ENCODE measurements around the gene ATP2C2.
"Not testable (repeated sequence)": the region's sequence is repeated elsewhere in the genome, so short reads cannot be mapped to it uniquely, and the experiment has no call there.

ATP2C2 gene

DNA sequence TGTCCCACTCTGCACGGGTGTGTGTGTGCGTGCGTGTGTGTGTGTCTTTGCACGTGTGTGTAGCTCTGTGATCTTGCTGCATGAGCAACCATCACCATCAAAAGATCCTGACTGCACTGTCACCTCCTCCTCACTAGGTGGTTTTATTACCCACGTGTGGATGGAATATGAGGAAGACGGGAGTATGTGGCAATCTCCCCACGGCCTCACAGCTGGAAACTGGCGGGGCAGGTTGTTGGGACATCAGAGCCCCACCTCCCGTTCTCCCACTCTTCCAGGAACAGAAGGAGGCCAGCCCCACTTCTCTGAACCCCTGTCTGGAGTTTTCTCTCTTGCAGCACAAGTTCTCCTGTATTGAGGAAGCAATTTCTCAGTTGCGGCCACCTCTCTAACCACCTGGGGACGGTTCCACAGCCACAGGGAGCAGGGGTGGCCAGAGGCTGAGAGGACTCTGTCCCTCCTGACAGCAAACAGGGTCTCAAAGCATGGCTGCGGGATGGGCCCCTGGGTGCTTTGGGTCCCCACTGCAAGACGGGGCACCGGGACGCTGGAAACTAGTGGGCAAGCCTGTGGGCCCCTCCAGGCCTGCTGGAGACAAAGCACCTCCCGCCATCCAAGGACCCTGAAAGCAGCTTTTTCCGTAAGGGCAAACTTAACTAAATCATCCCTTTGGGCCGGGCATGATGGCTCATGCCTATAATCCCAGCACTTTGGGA, 27.9 kb upstream of the ATP2C2 start:
- no peak for DNase-seq

DNA sequence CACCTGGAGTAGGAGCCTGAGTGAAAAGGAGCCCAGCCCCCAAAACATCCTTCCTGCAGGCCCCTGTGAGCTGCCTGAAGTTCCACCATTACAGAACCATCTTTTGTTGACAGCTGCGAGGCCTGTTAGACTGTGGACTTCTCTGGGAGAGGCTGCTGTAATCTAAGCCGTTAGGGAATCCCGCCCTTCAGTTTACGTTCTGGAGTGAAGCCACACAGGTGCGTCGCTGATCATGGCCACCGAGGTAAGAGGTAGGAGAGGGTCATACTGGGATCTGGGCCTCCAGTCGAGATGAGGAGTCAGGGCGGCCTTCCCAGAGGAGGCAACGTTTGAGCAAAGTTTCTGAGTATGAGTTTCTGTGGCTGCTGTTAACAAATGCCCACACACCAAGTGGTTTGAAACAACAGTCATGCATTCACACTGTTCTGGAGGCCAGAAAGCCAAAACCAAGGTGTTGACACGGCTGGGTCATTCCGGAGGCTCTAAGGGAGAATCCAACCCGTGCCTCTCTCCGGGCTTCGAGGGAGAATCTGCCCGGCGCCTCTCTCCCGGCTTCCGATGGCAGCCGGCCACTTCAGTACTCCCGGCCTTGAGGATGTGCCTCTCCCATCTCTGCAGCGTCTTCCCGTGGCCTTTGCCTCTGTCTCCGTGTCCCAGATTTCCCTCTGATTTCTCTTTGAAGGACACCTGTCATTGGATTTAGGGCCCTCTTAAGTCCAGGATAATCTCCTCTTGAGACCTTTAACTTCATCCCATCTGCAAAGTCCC, 26.6 kb upstream of the ATP2C2 start:
- no peak for DNase-seq

DNA sequence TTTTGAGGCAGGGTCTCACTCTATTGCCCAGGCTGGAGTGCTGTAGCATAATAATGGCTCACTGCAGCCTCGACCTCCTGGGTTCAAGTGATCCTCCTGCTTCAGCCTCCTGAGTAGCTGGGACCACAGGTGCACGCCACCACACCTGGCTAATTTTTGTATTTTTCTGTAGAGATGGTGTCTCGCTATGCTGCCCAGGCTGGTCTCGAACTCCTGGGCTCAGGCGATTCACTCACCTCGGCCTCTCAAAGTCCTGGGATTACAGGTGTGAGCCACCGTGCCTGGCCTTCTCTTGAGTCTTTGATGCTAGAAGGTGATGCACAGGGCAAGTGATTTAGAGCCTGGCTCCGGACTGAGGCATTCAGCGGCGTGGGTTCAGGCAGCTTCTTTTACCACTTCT, 24.5 kb upstream of the ATP2C2 start:
- DNase-seq = not testable (repeated sequence)

DNA sequence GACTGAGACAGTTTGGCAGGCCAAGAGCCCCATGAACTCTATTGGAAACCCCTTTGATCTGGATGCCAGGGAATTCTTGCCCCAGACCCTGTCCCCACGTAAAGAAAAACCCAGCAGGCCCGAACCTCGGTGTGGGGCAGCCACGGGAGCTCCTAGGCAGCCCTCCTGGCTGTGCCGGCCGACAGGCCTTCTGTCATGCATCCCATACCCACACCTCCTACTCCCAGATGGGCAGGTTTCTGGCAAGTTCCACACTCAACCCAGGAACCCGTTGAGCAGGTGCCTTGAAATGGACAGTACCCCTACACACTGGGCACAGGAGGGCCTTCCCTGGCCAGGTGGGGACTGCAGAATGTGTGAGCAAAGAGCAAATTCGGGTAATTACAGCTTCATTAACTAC, 23.6 kb upstream of the ATP2C2 start:
- no peak for DNase-seq

DNA sequence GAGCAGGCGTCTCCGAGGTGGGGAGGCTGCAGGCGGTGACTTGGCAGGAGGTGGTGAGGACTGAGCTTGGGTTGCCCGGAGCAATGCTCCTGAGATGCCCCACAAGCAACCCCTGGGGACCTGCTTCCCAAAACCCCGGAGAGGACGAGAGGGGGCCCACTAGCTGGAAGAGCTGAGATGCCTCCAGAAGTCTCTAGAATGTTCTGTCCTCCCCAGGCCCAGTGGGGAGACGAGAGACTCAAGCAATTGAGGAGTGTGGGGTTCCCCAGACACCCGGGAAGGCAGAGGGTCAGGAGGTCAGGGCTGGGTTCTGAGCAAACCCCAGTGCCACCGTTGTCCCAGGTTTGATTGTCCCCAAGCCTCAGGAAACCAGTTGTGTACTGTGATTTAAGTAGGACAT, 21.2 kb upstream of the ATP2C2 start:
- DNase-seq = no peak

DNA sequence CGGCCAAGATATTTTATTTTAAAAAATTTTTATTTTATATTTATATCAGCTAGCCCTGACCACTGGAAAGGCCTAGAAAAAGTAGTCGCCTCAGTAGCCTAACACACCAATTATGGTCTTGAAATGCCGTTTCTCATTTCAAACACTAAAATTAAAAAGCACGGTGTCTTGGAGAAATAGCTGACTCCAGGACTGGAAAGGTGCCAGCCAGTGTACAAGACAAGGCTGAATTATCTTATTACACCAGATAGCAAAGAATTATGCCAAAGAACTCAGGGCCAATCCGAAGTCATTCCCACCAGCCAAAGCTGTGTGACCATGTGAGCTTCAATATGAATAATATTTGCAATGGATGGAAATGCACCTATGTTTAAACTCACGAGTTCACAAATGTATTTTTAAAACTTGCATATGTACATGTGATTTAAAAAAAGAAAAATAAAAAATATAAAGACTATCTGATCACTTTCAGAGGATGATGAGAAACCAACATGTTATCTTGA, 19.9 kb upstream of the ATP2C2 start:
- no peak for DNase-seq

DNA sequence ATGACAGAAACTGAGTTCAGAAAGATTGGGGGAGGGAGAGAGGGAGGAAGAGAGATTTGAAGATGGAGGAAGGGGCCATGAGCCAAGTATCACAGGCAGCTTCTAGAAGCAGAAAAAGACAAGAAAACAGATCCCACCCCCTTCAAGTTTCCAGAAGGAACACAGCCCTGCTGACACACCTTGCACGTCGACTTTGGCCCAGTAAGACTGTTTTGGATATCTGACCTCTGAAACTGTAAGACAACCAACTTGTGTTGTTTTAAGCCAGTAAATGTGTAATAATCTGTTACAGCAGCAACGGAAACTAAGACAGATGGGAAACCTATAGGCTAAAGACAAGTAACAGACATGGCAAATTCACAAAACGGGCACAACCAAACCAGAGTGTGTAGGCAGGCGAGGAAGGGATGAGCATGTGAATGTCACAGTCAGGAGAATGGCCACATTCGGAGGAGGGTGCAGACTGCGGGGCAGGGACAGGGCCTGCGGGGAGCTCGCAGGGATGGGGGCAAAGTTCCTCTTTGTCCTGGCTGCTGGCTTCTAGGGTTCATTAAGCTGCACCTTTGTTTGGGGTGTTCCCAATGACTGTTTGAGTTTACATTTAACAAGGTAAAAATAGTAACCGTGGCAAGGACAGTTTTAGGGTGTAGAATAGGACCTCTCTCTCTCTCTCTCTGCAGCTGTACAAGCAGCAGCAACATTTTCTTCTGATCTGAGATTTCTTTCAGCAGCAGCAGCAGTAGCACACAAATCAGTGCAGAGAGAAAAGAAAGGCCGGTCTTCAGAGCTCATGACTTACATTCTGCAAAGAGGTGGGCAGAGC, 18.3 kb upstream of the ATP2C2 start:
- DNase-seq = no peak

DNA sequence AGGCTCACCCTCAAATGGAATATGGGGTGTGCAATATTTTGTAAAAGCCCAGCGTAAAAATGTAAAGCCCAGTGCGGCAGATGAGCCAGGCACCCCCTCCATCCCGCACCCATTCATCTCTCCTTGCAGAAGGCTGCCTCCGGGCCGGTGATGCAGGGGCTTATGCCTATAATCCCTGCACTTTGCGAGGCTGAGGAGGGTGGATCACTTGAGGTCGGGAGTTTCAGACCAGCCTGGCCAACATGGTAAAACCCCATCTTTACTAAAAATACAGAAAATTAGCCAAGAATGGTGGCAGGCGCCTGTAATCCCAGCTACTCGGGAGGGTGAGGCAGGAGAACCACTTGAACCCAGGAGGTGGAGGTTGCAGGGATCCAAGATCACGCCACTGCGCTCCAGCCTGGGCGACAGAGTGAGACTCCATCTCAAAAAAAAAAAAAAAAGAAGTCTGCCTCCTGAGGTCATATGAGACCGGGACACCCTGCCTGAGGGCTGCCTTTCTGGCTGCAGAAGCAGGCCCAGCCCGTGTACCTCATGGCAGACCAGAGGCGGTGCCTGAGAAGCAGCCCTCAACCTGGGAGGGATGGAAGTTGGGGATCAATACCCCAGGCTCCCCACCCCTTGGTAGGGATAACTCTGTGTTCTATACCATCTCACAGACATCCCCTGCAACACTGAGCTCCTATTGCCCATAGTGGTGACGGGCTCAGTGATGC, 17.5 kb upstream of the ATP2C2 start:
- DNase-seq = no peak

DNA sequence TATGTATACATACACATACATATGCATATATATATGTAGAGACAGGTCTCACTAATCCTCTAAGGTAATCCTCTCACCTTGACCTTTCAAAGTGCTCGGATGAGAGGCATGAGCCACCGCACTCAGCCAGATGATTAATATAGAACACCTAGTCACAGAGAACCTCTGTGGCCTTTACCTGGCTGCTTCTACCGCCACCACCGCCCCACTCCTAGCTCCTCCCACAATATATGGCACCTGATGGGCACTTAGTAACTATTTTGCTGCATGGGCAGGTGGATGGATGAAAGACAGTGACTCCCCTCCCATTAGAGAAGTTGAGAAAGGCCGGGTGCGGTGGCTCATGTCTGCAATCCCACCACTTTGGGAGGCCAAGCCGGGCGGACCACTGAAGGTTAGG, 16.7 kb upstream of the ATP2C2 start:
- DNase-seq = no peak

DNA sequence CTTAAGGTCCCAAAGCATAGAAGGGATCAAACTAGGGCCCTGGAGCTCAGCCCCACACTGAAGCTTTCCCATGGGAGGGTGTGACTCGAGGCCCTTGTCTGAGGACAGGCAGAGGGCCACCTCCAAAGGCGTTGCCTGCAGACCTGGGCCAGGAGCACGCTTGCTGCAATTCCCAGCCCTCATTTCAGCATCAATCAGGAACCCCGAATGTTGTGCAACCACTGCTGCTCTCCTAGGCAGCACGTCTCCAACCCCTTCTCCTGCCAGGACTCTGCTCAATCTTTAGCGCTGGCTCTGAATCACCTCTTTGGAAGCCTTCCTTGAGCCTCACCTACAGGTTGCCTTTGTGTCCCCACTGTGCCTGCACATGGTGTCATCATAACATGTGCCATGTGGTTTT, 14.0 kb upstream of the ATP2C2 start:
- DNase-seq = no peak

DNA sequence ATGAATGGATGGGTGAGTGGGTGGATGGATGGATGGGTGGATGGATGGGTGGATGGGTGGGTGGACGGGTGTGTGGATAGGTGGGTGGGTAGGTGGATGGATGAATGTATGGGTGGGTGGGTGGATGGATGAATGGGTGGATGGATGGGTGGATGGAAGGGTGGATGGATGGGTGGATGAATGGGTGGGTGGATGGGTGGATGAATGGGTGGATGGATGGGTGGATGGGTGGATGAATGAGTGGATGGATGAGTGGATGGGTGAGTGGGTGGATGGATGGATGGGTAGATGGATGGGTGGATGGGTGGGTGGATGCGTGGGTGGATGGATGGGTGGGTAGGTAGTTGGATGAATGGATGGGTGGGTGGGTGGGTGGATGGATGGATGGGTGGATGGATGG, 13.2 kb upstream of the ATP2C2 start:
- DNase-seq = no peak

DNA sequence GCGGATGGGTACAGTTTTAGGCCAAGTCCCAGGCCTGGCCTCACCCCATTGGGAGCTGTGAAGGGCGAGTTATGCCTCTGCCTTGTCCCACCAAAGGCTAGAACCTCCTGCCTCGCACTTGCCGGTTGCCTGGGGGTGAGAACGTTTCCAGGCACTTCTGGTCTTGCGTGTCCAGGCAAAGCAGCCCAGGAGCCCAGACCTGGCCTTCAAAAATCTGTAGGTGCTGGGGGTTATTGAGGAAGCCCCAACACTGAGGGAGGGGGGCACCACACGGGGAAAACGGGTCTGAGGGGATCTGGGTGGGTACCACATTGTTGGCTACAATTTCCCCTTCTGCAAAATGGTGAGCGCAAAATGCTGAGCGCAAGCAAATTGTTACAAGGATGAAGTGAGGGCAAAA, 12.2 kb upstream of the ATP2C2 start:
- DNase-seq = no peak

DNA sequence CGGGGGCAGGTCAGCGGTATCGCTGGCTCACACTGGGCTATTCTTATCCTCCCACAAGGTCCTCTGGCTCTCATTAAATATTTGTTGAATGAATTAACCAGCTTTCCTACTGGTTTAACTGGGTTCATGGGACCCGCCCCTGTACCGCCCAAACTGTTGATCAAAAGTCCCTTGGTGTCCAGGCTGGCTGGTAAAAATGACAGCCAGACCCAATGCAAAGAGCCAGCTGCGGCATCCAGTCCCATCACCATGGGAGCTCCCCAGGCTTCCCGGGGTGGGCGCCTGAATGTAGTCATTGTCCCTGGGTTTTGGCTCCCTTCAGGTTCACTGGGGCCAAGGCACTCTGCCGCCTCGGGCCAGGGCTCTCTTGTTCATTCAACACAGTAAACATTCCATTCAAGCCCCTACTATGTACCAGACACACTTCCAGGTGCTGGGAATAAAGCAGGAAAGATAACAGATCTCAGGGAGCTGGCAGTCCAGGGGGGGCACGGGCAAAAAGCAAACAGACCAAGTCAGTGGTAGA, 11.7 kb upstream of the ATP2C2 start:
- DNase-seq = peak; percentile 93 to 94

DNA sequence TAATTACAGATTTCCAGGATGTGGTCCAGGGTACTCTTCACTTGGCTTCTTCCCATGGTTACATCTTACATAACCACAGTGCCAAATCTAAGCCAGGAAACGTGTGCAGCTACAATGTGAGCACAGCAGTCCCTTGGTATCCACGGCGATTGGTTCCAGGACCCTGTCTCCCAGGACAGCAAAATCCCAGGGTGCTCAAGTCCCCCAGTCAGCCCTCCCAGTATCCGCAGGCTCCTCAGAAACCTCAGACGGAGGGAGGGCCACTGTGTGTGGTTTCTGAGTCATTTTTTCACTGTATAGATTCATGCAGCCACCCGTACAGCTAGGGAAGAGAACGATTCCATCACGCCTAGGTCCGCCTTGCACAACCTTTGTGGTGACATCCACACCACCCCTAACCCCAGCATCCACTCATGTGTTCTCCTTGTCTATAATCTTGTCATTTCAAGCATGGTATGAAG, 11.1 kb upstream of the ATP2C2 start:
- peak; percentile 42 to 59 for DNase-seq

DNA sequence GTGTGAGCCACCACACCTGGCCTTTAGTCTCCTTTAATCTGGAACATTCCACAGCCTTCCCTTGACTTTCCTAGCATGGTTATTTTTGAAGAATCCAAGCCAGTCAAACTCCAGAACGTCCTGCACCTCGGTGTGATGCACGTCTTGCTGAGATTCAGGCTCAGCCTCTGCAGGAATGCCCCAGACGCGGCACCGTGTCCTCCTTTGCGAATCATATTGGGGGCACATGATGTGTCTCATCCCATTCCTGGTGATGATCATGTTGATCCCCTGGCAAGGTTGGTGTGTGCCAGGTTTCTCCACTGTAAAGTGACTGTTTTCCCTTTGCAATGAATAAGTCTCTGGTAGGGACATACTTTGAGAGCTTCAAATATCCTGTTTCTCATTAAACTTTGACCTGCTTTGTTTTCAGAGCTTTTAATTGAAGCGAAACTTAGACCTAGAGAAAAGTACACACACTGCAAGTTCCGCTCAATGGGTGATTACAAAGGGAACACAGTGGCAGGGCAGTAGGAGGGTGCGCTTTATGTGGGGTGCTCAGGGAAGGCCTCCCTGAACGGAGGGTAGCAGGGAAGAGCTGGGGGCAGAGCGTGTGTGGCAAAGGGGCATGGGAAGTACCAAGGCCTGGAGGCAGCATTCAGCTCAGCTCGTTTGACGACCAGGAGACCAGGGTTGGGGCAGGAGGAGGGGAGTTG, 9.6 kb upstream of the ATP2C2 start:
- DNase-seq = no peak

DNA sequence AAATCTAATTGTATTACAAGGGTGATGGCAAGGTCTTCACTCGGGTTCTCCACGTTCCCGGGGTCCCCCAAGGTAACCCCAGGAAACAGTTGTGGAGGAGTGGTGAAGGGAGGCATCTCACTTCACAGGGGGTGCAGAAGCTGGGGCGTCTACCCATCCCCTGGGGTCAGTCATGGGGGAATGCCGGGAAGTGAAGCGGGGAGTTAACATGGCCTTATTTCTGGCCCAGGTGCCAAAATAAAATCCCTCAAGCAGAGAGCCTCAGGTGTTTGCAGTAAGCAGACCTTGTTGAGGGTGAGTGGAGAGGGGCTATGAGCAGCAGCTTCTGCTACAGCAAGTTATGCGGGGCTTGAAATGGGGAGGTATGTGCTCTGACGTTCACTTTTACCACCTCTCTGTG, 9.0 kb upstream of the ATP2C2 start:
- DNase-seq = no peak

DNA sequence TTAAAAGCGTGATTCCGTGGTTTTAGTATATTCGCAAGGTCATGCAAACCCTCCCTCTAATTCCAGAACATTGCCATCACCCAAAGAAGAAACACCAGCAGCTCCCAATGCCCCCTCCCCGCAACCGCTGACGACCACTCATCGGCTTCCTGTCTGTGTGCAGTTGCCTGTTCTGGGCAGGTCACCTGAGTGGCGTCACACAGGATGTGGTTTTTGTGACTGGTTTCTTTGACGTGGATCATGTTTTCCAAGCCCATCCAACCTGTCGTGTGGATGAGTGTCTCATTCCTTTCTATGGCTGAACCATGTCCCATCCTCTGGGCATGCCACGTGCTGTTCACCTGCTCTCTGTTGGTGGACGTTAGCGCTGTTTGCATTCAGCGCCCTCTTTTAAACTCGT, 8.2 kb upstream of the ATP2C2 start:
- no peak for DNase-seq

DNA sequence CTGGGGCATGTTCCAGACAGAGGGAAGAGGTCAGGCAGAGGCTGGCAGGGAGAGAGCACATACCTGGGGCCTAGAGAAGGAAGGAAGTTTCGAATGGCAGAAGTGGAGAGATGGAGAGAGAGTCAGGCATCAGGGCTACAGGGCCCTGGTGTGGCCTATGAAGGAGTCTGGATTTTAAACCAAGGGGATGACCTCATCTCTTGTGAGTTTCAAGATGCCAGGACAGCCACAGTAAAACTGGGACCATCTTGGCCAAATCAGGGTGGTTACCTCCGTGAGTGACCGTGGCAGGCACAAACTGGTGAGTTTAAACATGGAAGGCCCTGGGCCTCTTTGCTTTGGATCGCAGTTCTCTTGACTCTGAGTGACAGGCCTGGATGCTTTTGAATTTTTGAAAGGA, 7.6 kb upstream of the ATP2C2 start:
- no peak for DNase-seq

DNA sequence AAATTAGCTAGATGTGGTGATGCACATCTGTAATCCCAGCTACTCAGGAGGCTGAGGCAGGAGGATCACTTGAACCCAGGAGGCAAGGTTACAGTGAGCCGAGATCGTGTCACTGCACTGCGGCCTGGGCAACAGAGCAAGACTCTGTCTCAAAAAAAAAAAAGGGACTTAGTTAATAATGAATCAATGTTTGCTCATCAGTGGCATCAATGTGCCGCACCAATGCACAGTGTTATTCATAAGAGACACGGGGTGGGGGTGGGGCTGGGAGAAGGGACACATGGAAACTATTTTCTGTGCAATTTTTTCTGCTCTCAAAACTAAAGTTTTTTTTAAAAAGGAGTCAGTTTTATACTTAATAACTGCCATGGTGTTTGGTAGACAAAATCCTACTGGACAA, 6.8 kb upstream of the ATP2C2 start:
- DNase-seq = no peak

DNA sequence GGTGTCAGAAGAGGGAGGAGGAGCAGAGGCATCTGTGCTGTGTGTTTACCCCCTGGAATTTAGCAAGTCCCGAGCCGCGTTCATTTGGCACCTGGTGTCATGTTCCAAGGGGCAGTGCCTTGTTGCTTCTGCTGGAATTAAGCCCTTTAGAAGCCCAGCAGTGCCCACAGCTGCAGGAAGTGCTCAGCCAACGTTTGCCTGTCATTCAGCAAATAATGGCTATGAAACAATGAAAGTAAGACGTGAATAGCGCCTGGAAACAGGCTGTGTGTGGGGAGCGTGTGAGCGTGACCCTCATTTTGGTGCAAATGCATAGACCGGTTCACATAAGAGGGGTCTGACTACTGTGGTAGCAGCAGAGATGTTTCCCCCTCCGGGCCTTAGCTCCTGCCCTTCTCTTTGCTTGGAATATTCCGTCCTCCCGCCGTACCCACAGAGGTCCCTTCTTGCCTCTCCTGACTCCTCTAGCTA, 5.8 kb upstream of the ATP2C2 start:
- peak in 1 of 2 donors; percentile 27 for DNase-seq

DNA sequence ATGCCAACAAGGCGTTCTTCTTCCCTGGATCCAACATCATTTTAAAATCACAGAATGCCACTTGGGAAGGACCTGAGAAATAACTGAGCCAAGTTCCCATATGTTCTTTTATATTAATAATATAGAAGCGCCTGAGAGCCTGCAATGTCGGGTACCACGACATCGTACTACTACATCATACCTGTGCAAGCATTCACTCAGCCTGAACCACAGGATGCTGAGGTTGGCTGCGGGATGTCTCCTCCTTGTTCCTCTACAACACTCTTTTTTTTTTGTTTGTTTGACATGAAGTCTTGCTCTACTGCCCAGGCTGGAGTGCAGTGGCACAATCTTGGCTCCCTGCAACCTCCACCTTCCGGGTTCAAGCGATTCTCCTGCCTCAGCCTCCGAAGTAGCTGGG, 2.1 kb upstream of the ATP2C2 start:
- no peak for DNase-seq

DNA sequence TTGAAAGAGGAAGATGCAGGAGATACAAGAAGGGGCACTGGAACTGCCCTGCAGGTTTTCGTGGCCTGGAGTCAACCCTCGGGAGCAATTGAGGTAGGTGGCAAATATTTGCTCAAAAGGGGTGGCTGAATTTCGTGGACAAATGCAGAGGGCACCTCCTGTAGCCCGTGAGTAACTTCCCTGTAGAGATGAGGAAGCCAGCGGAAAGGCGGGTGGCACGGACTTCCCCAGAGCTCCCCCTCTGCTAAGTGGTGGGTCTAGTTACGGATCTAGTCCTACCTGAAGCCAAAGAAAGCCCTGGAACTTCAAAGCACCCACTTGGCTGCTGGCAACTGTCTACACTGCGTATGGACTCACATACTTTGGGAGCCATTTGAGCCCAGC, 1.0 kb upstream of the ATP2C2 start:
- no peak for DNase-seq

Data from hippocampal formation (tissue), 2 donors.